ENCODE measurements around the gene FNBP1.
A peak's percentile ranks its signal among the peaks of the same experiment; 100 is the strongest.

The FNBP1 gene

DNA sequence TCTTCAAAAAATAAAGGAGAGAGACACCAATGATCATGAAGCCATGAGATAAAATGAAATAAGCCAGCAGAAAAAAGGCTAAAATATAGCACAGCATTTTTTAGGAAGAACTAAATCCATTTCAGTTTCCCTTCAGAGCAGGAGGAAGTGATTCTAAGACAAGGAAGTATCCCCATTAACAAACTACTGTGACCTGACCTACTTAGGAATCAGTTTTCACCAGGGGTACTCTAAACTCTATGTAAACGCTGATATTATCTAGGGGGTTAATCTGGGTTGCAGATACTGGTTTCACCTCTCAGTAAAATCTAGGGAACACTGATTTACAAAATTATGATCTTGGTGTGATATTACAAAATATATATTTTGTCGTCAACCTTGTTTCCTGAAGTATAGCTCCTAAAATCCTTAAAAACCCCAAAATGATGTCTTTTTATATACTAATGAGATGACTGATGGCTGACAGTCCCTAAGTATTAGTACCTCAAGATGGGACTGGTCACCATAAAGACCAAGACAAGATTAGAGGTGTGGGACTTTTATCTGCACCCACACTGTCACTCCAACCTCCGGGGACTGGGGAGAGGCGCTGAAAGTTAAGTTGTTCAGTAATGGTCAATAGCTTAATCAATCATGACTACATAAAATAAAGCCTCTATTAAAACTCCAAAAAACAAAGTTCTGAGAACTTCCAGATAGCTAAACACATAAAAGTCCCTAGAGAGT lies 2.9 kb upstream of the FNBP1 start:
- no peak for DNase-seq (ENCODE audit: low read depth in 2 of 2)

DNA sequence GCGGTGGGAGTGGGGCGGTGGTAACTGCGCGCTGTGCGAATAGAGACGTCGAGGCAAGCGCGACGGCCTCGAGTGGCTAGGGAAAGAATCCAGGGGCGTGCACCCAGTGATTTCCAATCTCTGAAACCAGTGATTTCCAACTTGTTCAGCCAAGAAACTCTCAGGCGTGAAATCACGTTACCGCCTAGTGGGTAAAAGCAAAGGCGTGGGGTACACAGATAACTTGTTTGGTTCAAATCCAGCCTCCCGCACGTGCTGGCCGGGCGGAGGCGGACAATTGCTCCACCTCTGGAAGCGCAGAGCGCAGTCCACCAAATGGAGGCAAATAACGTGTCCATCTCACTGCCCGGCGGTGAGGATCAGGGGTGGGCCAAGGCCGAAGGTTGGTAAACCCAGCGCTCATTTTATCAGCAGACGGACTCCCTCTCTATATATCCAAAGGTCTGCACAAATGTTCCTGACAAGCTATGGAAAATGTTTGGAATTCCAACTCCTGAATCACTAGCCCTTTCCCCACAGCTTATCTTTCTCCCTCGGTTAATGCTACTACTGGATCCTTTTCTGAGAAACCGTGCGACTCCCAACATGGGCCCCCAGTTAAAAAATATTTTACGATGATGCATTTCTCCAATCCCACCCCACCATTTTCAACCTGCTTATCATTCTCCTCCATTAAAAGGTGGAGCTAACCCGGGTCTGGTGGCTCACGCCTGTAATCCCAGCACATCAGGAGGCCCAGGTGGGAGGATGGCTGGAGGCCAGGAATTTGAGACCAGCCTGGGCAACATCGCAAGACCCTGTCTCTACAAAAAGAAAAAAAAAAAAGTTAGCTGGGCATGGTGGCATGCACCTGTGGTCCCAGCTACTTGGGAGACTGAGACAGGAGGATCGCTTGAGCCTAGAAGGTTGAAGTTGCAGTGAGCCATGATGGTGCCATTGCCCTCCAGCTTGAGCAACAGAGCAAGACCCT lies 950 bp upstream of the FNBP1 start:
- DNase-seq (ENCODE audit: low read depth in 2 of 2): no peak

DNA sequence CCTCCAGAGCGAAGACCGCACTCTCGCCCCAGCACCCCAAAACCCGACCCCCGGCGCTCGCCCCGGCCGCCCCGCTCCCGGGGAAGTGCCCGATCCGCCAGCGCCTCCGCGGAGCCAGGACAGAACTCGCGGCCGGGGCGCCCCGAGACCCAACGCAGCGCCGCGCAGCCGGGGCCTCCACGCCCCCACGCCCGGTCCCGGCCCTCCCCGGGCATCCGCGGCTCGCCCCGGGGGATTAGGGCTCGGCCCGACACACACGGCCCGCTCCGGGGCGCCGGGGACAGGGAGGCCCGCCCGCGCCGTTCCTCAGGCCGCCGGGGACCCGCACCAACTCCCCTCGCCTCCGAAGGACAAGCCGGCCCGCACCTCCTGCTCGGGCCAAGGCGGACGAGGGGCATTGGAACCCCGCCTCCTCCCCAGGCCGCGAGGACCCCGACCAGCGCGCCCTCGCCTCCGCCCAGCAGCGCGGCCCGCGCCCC lies 544 bp downstream of the FNBP1 start:
- no peak for DNase-seq (ENCODE audit: low read depth in 2 of 2)

DNA sequence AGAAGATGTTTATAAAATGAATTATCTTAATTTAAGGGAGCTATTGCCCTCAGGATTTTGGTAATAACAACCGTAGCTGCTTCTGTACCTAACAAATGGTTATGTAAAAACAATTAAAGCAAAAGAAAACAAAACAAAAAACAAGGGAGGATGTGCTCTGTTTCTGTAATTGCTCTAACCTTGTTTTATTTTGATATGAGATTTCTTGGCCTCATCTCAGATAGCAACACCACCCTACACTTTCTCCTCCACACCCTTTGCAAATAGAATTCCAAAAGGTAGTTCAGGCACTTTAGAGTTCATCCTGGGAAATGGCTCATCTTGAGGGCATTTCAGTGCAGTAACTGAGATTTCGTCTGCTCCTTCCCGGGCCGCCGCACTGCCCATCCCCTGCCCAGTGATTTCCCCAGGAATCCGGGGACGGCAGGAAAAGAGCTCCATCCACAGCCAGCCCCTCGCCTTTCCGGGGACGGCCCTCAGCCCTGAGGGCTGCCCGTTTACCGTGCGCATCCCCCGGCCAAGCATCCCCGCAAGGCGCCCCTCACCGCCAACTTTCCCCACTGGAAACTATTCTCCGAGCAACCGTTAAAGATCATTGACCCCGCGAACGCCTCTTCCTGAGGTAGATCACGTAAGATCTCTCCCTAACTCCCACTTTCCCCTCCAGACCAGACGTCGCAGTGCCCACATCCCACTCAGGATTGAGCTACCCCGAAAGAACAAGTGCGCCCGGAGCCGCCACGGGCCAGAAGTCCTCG lies 1.2 kb downstream of the FNBP1 start:
- no peak for DNase-seq (ENCODE audit: low read depth in 2 of 2)

DNA sequence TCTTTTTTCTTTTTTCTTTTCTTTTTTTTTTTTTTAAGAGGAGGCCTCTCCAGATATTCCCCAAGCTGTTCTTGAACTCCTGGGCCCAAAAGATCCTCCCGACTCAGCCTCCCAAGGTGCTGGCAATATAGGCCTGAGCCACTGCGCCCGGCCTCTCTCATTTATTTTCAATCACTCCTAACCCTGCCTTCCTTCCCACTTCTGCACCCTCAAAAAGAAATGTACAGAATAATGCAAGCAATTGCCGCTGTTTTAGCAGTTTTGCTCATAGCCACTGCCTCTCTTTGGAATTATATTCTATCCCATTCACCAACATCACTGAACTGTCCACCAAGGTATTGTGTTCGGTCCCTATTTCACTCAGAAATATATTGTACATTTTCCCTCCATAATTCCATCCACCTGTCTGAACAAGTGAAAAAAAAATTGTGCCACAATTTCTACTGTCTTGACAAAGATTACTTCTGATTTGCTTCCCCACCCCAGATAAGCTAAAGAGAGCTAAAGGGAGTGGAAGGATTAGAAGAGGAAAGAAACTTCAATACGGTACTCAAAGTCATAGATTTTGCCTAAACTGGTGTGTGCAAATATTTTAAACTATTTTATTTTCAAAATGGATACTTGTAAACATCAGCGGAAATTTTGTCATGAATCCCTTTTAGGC lies 1.9 kb downstream of the FNBP1 start:
- DNase-seq (ENCODE audit: low read depth in 2 of 2): no peak

DNA sequence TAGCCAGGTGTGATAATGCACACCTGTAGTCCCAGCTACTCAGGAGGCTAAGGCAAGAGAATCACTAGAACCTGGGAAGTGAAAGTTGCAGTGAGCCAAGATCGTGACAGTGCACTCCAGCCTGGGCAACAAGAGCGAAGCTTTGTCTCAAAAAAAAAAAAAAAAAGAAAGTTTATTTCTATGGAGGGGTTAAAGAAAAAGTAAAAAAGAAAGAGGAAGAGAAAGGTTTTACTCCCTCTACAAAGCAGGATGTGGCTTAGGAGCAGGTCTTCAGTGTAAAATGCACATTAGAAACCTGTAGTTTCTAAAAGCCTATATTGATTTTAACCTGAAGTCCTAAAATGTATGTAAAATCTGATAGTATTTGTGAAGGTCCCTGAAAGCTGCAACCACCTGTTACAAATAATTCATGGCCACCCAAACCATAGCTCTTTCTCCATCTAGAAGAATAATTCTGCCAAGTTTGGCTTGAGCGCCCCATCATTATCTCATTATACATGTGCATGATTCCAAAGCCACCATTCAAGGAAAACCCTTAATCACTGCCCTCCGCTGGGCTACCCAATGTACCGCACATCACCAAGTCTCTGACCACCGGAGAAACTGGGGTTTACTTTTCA lies 3.4 kb downstream of the FNBP1 start:
- no peak for DNase-seq (ENCODE audit: low read depth in 2 of 2)

DNA sequence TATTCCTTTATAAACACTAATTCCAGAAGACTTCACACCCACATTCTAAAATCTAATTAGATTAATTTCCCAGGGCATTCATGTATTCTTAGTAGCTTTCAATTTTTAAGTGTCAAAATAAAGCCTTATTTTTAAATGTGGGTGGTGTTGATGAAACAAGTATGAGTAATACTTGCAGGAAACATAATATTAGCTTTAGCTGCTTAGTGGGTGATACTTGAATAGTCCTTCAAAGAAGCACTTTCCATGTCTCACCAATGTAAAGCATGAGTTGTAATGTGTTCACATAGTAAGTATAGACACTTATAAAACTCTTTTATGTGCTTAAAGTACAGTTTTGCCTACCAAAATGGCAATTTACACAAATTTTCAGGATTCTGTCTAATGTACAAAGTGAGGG lies 6.9 kb downstream of the FNBP1 start:
- no peak for DNase-seq (ENCODE audit: low read depth in 2 of 2)

DNA sequence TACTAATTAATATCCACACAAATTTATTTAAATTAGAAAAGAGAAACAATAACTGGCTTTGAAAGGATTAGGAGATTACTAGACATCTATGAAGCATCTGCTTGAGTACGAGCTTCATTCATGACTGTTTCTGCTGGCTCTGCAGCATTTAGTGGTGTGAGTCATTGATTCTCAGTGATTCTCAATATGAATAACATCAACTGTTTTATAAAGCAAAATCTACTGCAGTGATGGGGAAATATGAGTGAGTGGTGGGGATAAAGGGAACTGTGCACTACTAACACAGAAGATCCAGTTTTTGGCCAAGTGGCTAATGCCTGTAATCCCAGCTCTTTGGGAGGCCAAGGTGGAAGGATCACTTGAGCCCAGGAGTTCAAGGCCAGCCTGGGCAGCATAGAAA lies 8.4 kb downstream of the FNBP1 start:
- DNase-seq (ENCODE audit: low read depth in 2 of 2): no peak

DNA sequence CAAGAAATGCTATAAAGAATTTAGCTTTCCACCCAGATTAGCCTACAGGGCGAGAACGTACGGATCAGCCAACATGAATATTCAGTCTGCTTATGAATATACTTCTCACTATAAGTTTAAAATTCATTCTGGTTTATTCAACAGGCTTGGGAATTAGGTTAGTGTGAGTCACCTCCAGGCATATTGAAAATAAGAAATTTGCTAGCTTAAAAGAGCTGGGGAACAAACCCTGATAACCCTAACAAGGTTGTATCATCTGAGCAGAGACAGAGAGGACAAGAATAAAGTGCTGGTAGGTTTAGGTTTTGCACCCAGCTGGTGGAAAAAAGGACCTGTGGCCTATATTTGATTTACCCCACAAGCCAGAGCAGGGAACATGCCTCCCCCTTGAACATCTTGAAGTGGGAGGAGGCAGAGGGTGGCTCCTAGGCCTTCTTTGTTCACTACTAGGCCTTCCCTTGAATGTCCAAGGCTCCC lies 12.3 kb downstream of the FNBP1 start:
- DNase-seq (ENCODE audit: low read depth in 2 of 2): no peak

DNA sequence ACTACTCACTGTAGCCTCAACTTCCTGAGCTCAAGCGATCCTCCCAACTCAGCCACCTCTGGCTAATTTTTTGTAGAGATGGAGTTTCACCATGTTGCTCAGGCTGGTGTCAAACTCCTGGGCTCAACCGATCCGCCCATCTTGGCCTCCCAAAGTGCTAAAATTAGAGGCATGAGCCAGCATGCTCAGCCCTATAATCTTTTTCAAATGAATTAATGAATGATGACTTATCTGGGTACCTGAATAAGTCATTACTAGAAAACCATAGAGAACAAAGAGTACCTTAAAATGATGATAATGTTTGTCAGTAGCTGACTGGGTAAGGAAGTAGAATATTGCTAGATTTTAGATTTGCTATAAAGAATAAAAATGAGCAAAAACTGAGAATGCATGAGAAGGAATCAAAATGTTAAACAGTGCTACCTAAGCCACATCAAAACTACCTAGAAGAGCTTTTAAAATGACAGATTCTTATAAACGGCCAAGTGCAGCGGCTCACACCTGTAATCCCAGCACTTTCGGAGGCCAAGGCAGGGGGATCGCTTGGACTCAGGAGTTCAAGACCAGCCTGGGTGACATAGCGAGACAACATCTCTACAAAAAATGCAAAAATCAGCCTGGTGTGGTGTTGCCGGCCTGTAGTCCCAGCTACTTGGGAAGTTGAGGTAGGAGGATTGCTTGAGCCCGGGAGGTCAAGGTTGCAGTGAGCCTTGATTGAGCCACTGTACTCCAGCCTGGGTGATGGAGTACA lies 13.6 kb downstream of the FNBP1 start:
- peak; percentile 32 to 41 for DNase-seq (ENCODE audit: low read depth in 2 of 2)

DNA sequence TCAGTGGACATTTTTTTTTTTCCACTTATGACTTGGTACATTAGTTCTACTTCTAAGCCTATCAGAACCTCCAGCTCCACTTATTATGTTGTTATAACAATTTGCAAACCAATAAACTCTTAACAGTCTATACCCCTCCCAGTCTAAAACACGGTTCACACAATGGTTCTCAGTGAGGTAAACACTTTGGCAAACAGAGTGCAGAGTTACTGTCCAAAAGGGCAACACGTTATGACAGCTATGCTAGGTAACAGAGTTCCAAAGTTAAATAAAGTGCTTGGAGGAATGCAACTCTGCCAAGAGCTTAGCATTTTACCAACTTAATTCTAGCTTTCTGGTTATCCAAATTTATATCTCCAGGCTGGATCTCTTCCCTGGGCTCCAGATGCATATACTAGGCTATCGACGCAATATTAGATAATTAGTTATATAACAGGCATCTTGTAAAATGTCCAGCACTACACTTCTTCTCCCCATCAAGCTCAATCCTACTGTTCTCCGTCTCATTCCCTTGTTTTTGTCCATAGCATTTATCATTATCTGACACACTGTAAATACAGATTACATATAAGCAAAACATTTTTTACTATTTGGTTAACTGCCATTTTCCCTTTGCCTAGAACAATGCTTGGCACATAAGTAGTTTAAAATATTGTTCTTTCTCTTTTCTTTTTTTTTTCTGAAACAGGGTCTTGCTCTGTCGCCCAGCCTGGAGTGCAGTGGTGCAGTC lies 14.3 kb downstream of the FNBP1 start:
- no peak for DNase-seq (ENCODE audit: low read depth in 2 of 2)

DNA sequence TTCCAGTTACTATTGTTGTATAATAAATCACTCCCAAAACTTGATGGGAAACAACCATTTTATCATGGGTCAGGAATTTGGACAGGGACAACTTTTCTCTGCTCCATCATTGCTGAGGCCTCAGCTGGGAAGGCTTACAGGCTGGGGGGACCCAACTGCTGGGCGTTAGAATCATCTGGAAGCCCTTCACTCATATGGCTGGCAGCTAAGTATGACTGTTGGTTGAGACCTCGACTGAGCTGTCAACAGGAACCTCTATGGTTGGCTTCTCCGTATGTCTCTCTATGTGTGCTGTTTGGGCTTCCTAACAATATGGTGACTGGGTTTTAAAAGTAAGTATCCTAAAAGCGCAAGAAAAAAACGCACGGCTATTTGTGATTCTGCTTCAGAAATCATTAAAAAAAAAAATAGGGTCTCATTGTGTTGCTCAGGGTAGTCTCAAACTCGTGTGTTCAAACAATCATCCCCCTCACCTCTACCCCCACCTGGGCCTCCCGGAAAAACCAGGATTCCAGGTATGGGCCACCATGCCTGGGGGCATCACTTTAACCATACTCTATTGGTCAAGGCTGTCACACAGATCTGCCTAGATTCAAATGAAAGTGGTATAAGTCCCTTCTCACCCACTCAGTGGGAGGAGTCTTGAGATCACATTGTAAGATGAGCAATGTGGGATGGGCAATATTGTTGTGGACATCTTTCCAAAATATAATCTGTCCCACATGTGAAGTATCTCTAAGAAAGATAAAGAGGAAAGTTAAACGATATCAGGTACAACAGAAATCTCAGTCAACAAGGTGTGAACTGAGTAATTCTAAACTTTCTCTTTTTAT lies 15.2 kb downstream of the FNBP1 start:
- no peak for DNase-seq (ENCODE audit: low read depth in 2 of 2)

DNA sequence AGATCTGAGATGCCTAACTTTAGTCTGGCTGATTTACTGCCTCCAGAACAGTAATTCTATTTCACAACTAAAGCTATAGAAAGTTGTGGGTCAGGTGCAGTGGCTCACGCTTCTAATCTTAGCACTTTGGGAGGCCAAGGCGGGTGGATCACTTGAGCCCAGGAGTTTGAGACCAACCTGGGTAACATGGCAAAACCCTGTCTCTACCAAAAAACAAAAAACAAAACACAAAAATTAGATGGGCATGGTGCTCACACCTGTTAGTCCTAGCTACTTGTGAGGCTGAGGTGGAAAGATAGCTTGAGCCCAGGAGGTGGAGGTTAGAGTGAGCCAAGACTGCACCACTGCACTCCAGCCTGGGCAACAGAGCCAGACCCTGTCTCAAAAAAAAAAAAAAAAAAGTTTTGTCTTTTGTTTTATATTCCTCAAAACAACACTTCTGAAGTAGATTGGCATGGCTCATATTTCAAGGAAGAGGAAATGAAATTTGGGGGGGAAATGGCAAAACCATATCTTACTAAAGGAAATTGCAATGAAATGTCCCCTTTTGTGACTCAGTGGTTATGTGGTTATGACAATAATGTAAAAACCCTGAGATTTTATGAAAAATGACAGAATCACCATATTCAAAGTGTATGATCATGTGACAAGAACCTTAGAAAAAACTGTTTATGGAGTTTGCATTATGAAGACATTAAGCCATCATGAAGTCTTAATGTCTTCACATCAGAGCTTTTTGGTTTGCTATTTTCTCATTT lies 16.2 kb downstream of the FNBP1 start:
- DNase-seq (ENCODE audit: low read depth in 2 of 2): no peak

DNA sequence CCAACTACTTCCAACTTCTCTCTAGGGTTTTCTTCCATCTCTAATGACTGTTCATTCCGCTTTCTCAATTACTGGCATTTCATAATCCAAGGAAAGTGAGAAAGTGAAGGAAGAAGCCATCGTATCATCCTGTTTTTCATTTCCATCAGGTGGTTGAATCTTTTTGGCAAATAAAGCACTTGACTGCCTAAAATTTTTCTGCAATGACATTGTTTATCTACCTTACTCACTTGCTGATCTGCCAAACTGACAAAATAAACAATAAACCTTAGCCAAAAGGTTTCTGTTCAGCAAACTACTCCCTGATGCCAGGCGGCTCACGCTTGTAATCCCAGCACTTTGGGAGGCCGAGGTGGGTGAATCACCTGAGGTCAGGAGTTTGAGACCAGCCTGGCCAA lies 18.4 kb downstream of the FNBP1 start:
- no peak for DNase-seq (ENCODE audit: low read depth in 2 of 2)

DNA sequence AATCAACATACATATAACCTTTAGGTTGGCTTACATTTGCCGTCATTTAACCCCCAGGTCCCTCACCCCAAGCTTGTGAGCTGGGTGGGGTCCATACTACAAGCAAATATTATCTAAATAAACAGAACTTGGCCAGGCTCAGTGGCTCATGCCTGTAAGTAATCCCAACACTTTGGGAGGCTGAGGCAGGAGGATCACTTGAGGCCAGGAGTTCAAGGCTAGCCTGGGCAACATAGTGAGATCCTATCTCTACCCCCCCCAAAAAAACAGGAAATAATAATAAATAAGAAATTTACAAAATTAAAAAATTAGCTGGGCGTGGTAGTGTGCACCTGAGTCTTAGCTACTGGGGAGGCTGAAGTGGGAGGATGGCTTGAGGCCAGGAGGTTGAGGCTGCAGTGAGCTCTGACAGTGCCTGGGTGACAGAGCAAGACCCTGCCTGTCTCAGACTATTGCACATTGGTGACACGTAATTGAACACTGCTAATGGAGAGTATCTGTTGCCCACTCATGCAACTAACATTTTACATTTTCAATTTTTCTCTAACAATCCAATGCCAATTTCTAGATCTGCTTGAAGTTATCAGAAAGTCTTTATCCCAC lies 18.9 kb downstream of the FNBP1 start:
- no peak for DNase-seq (ENCODE audit: low read depth in 2 of 2)

DNA sequence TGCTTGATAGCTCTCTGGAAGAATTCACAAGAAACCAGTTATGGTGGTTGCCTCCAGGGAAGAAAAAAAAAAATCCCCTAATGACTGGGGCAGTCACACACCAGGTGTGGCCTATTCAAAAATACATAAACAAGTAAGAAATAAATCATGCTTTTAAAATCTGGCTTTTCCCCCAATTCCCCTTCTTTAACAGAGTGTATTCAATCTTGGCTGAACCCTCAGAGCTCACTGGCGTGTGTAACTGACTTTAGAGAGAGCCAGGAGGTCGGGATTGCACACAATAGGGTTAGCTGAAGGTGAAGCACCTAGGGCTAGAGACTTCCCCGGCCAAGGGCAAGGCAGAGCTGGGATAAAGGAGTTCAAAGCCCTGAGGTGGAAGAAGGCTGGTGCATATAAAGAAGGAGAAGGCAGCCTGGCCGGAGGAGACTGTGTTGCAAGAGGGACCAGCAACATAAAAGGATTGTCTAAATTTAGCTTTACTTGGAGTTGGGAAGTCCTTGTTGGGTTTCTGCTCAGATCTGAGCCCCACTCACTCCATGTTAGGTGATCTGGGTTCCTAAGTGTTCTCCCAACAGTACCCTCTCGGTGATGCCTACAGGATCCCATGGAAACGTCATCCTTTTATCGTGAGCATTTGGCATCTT lies 19.7 kb downstream of the FNBP1 start:
- no peak for DNase-seq (ENCODE audit: low read depth in 2 of 2)

DNA sequence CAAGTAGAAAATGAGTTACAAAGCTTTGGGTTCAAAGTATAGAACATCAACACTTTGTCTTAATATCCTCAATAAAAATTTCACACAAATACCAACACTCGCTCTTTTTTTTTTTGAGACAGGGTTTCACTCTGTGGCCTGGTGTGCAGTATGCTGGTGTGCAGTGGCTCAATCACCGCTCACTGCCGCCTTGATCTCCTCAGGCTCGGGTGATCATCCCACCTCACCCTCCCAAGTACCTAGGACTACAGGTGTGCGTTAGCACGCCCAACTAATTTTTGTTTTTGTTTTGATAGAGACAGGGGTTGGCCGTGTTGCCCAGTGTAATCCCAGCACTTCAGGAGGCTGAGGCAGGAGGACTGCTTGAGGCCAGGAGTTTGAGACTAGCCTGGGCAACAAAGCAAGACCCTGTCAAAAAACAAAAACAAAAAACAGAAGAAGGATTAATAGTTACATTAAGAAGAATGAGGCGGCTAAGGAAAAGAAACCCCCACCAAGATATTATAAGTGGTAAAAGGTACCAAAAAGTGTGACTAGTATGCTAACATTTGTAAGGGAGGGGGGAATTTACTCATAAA lies 20.3 kb downstream of the FNBP1 start:
- DNase-seq (ENCODE audit: low read depth in 2 of 2): no peak

Measured in activated CD4-positive, alpha-beta T cell treated with anti-CD3 and anti-CD28 coated beads for 24 hours (primary cell).